HCEC 1CT (cell line): Measurements from ENCODE around the gene AMOTL2.

Experiments used
- DNase-seq: peaks from one replicate; pipeline ENCODE4 v3.0.0-alpha.2; 2017

AMOTL2 gene

DNA sequence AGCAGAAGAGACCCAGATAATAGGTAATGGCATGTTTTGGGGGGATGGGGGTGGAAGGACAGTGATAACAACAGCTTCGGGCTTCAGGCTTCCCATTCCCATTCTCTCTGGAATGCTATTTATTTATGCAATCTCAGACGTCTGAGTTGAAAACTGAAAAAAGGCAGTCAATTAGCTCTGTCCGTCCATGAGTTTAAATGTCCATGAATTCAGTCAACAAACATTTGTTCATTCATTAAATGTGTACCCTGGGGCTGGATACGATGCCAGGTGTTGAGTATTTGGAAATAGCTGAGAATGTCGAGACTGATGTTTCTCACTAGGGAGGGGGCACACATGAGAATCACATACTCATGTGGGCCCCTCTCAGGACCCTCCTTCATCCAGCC is 42.4 kb downstream of the AMOTL2 start:
- no peak for DNase-seq

- DNase-seq, result peak; percentile 86
Observed at GRCh38 chr3:134330883-134331810, 43.1 kb downstream of the AMOTL2 start.

- no peak for DNase-seq
Observed at GRCh38 chr3:134328846-134329245, 45.4 kb downstream of the AMOTL2 start.

GRCh38 chr3:134328147-134328591 is 46.1 kb downstream of the AMOTL2 start:
- peak; percentile 93 for DNase-seq

GRCh38 chr3:134327594-134327975 is 46.7 kb downstream of the AMOTL2 start:
- DNase-seq, result peak; percentile 93

DNA sequence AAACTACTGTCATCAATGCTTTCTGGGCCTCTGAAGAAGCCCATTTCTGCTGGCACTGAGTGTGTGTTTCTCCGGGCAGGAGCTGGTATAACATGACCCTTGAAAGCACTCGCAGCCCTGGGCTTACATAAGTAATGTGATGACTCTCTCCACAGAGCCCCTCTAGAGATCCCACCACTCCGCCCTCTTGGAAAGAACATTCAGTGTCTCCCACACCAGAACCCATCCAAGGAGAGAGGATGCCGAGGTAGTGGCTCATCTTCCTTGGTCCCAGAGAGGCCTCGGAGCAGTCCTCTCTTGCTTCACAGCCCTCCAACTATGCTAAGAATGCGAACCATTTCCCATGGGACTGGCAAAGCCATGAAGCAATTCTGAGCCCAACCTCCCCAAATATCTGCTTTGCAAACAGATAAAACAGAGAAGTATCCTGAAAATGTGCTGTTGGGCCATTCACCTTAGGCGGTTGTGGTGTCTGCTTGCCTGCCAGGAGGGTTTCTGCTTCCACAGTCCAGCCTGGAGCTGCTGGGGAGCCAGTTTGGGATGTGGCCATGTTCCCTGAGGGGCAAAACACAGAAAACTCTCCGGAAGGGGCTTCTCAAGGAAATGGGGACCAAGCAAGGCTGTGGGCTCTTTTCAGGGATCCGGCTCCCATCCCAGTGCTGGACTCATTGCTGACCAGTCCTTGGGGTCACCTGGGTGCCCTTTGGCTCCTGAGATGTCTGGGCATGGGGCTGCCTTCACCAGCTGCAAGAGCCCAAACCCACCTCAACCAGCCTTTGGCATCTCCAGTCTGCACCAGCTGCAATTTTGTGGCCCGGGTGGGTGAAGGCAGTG is 47.3 kb downstream of the AMOTL2 start:
- DNase-seq, result peak; percentile 96

GRCh38 chr3:134326126-134326525 is 48.1 kb downstream of the AMOTL2 start:
- DNase-seq, result no peak

DNA sequence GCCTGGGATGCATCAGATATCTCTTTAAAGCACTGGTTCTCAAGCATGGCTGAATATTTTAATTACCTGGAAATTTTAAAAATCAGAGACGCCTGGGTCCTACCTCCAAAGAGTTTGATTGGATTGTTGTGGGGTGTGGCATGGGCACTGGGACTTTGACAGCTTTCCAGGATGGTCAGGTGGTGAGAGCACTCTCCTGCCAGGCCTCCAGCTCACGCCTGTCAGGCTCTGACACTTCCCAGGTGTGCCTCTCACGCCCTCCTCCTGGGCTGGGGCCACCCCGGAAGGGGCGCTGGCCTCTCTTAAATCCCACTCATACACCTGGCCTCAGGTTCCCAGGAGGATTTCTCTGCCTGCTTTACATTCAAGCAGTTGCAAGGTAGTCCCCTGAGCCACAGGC is 48.5 kb downstream of the AMOTL2 start:
- no peak for DNase-seq

DNA sequence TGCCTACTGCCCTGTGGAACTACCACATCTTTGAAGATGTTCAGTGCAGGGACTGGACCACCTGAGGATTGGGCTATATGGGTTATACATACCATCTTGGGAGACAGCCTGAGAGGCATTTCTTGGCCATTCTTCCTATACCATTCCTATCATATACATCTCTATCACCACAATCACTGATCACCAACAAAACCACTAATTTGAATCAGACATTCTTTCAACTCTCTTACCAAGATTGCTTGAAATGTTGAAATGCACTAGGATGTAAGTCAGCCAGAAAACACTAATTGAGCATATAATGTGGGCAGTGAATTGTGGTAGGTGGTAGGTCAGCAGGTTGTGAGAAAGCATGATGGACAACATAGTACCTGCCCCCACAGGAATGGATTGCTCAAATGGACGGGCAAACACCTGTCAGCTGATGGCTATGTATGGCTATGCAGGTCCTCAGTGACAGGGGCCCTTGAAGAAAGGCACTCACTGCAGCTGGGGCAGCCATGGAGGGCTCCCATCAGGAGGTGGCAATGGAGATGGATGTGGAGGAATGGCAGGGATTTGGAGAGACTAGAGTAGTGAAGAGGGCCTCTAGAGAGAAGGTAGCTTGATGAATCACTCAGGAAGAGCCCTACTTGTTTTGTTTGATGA is 49.1 kb downstream of the AMOTL2 start:
- DNase-seq, result no peak

GRCh38 chr3:134323966-134324962 is 50.0 kb downstream of the AMOTL2 start:
- DNase-seq, result no peak

GRCh38 chr3:134322286-134322685 is 52.0 kb downstream of the AMOTL2 start:
- DNase-seq, result no peak

DNA sequence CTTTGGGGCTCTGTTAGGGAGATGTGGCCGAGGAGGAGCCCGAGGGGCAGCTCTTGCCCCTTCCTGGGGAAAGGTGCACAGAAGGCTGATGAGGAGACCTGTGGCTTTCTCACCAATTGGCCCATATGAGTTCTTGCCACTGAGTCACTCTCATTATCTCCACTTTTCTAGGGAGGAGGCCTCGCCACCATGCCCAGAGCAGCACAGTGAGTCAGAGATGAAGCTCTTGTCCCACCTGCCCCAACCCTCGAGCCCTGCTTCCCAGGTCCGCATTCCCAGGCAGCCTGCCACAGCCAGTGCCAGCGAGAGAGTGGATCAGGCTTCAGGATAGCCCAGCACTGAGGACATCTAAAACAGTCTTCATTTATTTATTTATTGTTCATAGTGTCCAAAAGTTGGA is 53.5 kb downstream of the AMOTL2 start:
- no peak for DNase-seq

DNA sequence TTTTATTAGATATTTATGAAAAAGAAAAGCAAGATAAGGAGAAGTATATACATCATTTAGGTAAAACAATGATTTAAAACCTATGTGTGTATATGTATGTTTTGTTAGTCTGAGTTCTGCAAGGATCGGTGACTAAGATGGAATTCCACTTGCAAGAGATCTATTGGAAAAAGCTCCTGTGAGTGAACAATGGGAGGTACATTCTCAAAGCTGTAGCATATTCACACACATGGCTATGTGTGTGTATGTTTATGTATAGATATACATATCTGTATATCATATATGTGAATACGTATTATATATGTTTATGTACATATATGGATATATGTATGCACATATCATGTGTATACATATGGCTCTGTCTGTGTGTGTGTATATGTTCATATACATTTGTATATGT is 54.3 kb downstream of the AMOTL2 start:
- no peak for DNase-seq

- no peak for DNase-seq
Observed at GRCh38 chr3:134318166-134318565, 56.1 kb downstream of the AMOTL2 start.

DNA sequence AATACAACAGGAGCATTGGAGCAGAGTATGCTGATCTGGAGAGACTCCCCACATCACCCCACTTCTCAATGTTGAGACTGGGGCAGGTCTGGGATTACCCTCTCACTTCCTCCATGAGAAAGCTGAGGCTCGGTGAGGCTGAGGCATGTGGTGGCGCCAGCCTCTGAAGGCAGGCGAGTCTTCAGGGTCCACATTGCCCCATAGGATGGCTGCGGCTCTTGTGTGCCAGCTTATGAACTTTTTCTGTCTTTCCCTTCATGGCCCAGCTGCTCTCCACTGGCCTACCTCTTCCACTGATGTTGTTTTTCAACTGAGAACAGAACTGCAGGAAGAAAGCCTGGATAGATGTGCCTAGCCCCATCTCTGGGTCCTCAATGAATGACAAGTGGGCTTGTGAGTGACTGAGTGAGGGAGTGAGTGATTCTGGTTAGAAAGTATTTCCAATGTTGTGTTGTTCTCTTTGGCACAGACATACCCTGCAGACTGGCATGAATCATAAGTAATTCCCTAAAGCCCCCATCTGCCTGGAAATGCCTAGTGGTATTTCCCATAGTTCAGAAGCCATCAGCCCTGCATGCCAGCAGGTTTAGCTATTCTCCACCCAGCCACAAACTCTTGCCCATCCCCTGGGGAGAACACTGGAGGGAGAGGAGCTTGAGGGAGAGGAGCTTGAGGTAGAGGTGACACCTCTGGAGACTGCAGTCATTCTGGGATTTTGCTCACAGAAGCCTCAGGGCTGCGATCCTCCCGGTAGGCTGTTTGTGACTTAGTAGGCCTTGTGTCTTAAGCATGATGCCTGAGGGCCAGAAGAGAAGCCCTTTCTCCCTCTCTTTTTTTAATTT is 56.9 kb downstream of the AMOTL2 start:
- DNase-seq, result peak; percentile 37

DNA sequence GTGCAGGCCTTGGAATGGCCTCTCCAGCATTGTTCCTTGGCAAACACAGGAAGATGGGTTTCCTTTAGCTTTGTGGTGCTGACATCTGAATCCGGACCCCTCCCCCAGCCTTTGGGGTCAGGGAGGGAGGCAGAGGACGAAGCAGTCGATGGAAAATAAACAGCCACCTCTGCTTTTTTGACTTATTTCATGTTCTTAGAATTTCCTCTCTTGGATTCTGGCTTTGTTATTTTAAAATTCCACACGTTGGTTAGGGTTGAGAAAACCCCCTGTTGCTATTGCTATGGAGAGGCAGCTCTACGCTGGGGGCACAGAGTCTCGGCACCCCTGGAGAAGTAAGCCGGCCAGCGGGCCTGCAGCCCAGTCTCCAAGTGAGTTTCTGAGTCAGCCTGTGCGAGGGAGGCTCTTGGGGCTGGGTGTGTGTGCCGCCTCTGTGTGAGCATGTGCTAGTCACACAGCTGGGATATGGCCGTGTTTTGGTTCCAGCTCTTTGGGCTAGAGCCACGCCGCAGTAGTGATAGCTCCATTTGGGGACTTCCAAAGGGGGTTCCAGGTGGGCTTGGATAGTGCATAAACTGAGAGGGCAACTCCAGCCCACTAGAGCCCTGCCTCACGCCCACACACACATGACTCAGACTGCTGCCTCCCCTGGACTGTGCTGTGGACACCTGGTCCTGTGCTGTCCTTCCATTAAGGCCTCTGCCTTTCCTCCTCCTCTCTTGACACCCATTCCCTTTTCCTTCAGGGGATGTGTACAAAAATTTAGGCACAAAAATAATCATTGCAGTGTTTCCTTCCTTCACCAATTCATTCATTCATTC is 58.8 kb downstream of the AMOTL2 start:
- peak; percentile 84 for DNase-seq

DNA sequence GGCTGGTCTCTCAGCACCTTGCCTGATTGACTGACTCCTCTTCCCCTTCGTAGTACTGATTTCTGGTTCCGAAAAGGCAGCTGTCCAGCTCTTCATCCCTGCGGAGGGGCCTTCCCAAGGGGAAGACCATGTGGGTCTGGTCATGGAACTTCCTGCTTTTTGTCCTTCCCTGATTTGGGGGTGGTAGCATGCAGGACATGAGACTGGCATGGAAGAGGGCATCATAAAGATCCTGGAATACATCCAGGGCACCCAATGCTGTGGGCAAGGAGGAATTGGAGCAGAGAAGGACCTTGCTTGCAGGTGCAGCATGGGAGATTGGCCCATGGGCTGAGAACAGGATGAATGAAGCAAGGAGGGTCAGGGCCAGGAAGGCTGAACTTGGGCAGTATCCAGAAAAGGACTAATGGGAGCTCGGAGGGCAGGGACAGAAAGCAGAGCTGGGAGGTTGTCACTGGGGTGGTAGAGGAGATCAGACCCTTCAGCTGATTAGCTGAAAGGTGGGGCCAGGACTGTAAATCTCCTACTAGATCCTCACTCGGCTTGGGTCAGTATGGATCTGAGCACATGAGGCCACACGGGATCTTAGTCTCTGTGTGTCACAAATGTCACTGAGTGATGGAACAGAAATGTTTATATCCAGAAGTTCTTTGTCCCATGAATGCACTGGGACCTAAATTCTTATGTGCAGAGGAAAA is 59.5 kb downstream of the AMOTL2 start:
- peak; percentile 49 for DNase-seq

DNA sequence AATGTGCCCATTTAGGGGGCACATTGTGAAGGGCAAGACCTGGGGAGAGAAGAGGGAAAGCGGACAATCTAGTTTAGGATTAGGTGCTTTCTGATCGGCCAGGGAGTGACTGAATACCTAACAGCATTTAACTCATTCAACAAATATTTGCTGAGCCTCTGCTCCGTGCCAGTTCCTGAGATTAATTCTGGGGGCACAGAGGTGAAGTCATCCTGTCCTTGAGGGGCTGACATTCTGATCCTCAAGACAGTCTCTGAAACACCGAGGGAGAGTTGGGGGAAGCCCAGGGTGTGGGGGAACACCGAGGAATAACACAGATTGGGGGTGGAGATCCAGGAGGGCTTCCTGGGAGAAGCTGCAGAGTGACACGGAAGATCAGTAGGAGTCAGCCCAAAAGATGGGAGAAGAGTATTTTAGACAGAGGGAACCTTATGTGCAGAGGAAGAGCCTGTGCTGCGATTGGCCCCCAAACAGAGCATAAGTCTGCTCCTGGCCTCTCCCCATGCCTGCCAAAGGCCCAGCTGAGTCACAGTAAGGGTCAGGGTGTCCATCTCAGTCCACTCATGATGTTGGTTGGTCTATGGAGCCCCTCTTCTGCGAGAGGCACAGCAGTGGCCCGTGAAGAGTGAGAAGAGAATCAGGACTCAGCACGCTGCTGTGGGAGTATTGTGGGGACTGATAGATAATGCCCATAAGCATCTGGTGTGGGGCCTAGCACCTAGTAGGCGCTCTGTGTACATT is 60.2 kb downstream of the AMOTL2 start:
- DNase-seq, result peak; percentile 45
